ENCODE data around the gene GABBR2. TPM values are rescaled to one million over a fixed set of nuclear protein-coding genes. Genes with fewer than 3 reads are reported as not detected.

GABBR2 gene
- polyA plus RNA-seq, 1 donor (not counting 4 experiments of a cell fraction or from before 2014, with no cell fraction given), result 0.01 TPM

DNA sequence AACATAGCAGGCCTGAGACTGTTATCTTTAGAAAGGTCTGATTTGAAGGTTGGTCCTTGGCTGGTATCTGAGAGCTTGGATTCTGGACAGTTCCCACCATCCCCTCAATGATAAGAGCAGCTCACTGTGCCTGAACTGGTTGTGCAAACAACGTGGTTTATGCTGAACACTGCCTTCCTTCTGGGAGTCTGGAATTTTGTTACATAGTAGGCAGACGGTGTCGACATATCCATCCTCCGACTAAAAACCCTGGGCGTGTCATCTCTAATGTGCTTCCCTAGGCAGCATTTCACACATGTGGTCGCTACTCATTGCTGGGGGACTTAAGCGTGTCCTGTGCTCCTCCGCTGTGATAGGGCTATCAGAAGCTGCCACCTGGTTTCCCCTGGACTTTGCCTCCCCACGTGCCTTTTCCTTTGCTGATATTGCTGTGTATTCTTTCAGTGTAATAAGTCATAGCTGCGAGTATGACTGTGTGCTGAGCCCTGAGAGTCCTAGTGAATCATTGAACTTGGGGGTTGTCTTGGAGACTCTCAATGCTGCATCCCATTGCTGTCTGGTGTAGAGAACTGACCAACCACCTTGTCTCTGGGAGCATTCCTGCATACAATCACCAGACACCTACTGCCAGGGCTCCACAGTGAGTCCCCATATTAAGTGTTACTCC is 334.2 kb downstream of the GABBR2 start:
- Histone ChIP-seq H3K9me3 (ENCODE audit: control insufficient read depth, low read depth, low read length) (no peaks in the 10 kb centered on the region), H3K9me1 (ENCODE audit: control insufficient read depth, extremely low read depth, insufficient read depth, low read length) (no peaks in the 10 kb centered on the region), H3K4me1 (ENCODE audit: control insufficient read depth, extremely low read depth, insufficient read depth, low read length) (peaks cover 7% of the 10 kb centered on the region), H3K27me3 (ENCODE audit: control insufficient read depth, extremely low read depth, insufficient read depth, low read length) (no peaks in the 10 kb centered on the region), H3K36me3 (ENCODE audit: control insufficient read depth in 2 of 2, extremely low read depth in 1 of 2, insufficient read depth in 2 of 2, low read length in 2 of 2) (no peaks in the 10 kb centered on the region), H2AFZ (ENCODE audit: control insufficient read depth, low read length) (no peak overlapping the region), H3K27ac (ENCODE audit: control insufficient read depth, insufficient read depth, low read length) (no peak overlapping the region), H3K9ac (ENCODE audit: control insufficient read depth, extremely low read depth, insufficient read depth, low read length) (no peak overlapping the region), H3K79me2 (ENCODE audit: control insufficient read depth, insufficient read depth, low read length) (no peaks in the 10 kb centered on the region), H3K4me3 (ENCODE audit: control insufficient read depth in 2 of 3, extremely low read depth in 1 of 3, insufficient read depth in 2 of 3, low read depth in 1 of 3, low read length in 3 of 3) (no peak overlapping the region), H3K4me2 (ENCODE audit: control insufficient read depth, extremely low read depth, insufficient read depth, low read depth, low read length) (no peak overlapping the region), H4K20me1 (ENCODE audit: control insufficient read depth, extremely low read depth, insufficient read depth, low read length) (no peaks in the 10 kb centered on the region)
- no peak for FAIRE-seq
- no peak for TF ChIP-seq CTCF (optimal IDR thresholded peaks at IDR 0.05 in 1 of 3, IDR thresholded peaks at IDR 0.05 in 1 of 3, conservative IDR thresholded peaks at IDR 0.05 in 1 of 3; ENCODE audit: extremely low read depth in 1 of 3, insufficient read depth in 2 of 3, low read length in 3 of 3)
- no peak for TF ChIP-seq EZH2 (IDR thresholded peaks at IDR 0.05; ENCODE audit: low read length)
- dilution Hi-C loops (cut with MboI; ENCODE audit: extremely low pct_ligation_motif_present, low sequenced_read_pairs), result no loop called here
- DNase-seq (ENCODE audit: low read depth, low spot score), result no peak

DNA sequence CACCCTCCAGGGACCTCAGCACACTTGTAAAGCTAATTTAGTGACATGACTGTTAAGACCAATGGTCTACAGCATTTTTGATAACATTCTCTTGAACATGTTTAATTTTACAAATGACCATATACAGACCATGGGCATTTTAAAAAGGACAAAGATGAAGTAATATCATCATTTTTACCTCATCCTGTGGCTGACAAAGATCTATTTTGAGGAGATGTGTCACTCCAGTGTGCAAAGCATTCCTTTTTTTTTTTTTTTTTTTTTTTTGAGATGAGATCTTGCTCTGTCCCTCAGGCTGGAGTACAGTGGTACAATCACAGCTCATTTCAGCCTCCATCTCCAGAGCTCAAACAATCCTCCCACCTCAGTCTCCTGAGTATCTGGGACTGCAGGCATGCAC is 335.1 kb downstream of the GABBR2 start:
- no peak for FAIRE-seq
- Histone ChIP-seq H2AFZ (ENCODE audit: control insufficient read depth, low read length) (no peak overlapping the region), H3K79me2 (ENCODE audit: control insufficient read depth, insufficient read depth, low read length) (no peaks in the 10 kb centered on the region), H3K4me2 (ENCODE audit: control insufficient read depth, extremely low read depth, insufficient read depth, low read depth, low read length) (no peak overlapping the region), H3K27me3 (ENCODE audit: control insufficient read depth, extremely low read depth, insufficient read depth, low read length) (no peaks in the 10 kb centered on the region), H3K36me3 (ENCODE audit: control insufficient read depth in 2 of 2, extremely low read depth in 1 of 2, insufficient read depth in 2 of 2, low read length in 2 of 2) (no peaks in the 10 kb centered on the region), H3K4me1 (ENCODE audit: control insufficient read depth, extremely low read depth, insufficient read depth, low read length) (peaks cover 7% of the 10 kb centered on the region), H3K27ac (ENCODE audit: control insufficient read depth, insufficient read depth, low read length) (no peak overlapping the region), H3K9me3 (ENCODE audit: control insufficient read depth, low read depth, low read length) (no peaks in the 10 kb centered on the region), H3K4me3 (ENCODE audit: control insufficient read depth in 2 of 3, extremely low read depth in 1 of 3, insufficient read depth in 2 of 3, low read depth in 1 of 3, low read length in 3 of 3) (no peak overlapping the region), H4K20me1 (ENCODE audit: control insufficient read depth, extremely low read depth, insufficient read depth, low read length) (no peaks in the 10 kb centered on the region), H3K9me1 (ENCODE audit: control insufficient read depth, extremely low read depth, insufficient read depth, low read length) (no peaks in the 10 kb centered on the region), H3K9ac (ENCODE audit: control insufficient read depth, extremely low read depth, insufficient read depth, low read length) (no peak overlapping the region)
- no peak for DNase-seq (ENCODE audit: low read depth, low spot score)
- TF ChIP-seq CTCF (optimal IDR thresholded peaks at IDR 0.05 in 1 of 3, IDR thresholded peaks at IDR 0.05 in 1 of 3, conservative IDR thresholded peaks at IDR 0.05 in 1 of 3; ENCODE audit: extremely low read depth in 1 of 3, insufficient read depth in 2 of 3, low read length in 3 of 3), result no peak
- no peak for TF ChIP-seq EZH2 (IDR thresholded peaks at IDR 0.05; ENCODE audit: low read length)
- dilution Hi-C loops (cut with MboI; ENCODE audit: extremely low pct_ligation_motif_present, low sequenced_read_pairs), result no loop called here
